K562 (cell line): ENCODE results near the gene KRTAP4-5. TPM values are rescaled to one million over a fixed set of nuclear protein-coding genes. Genes with fewer than 3 reads are reported as not detected.

Experiments used
- ATAC-seq: fragments of 200-7000 bp; cut with Tn5 transposase; 3 replicates; pipeline ENCODE4 v1.9.1; 2020; ENCODE audit warnings: moderate library complexity
- BruUV-seq: library from RNA; stranded (reverse); fragments of 400-500 nt; replicated peaks from 2 replicates; lab custom pipeline; 2021; lab: Mats Ljungman, UMichigan
- CTCF ChIA-PET: fragments of 300-600 bp; formaldehyde crosslinking; extraction: SDS; loops from one replicate; lab custom pipeline; 2021; ENCODE audit warnings: low intra/inter-chr PET ratio; lab: Yijun Ruan, JAX
- POLR2A ChIA-PET: fragments of 300-600, 350-650 bp; sonication (Branson Sonifier 250); formaldehyde crosslinking; extraction: SDS; loops from one replicate; lab custom pipeline; 2021; ENCODE audit warnings: antibody characterized with exemption, inconsistent platforms; lab: Yijun Ruan, JAX
- DNase-seq, 4 experiments: peaks; one replicate each; pipeline versions ENCODE4 v3.0.0 to v3.0.0-alpha.2; 2011 to 2018; ENCODE audit warnings: low spot score in 3 of 4, mixed read lengths in 3 of 4; ENCODE audit errors: extremely low read depth in 1 of 4
- FAIRE-seq: peaks from 2 replicates; lab custom pipeline; 2011; peaks lifted over from hg19 to GRCh38; lab: Jason Lieb, UNC
- H2AFZ ChIP-seq: 2 replicates; pipeline ENCODE4 v1.6.0; 2011; ENCODE audit warnings: low read depth, low read length, control low read depth, inconsistent platforms
- H3K27ac ChIP-seq: fragments of 200-600 bp; 3 replicates; pipeline ENCODE4 v1.8.0; 2011; ENCODE audit warnings: low read depth, mild to moderate bottlenecking, control low read depth, inconsistent platforms, low read length, moderate library complexity, mixed read lengths; ENCODE audit errors: extremely low read depth
- H3K27me3 ChIP-seq, 2 experiments: fragments of 300-600 bp in 1 of 2; 2 replicates in 1 of 2; 3 replicates in 1 of 2; pipeline versions ENCODE4 v1.6.0 to v1.8.0; 2011; ENCODE audit warnings: inconsistent platforms in 2 of 2, low read length in 2 of 2, mild to moderate bottlenecking in 1 of 2, mixed read lengths in 1 of 2, moderate library complexity in 1 of 2; ENCODE audit not compliant: control insufficient read depth in 2 of 2, insufficient read depth in 2 of 2
- H3K36me3 ChIP-seq: fragments of 300-600 bp; 3 replicates; pipeline ENCODE4 v1.8.0; 2011; ENCODE audit warnings: mild to moderate bottlenecking, low read length, inconsistent platforms; ENCODE audit not compliant: control insufficient read depth, insufficient read depth
- H3K4me1 ChIP-seq, 2 experiments: fragments of 200-600 bp in 1 of 2; replicated peaks in 1 of 2; 2 replicates in 1 of 2; 3 replicates in 1 of 2; pipeline versions ENCODE4 v1.5.1 to v1.8.0; 2011; ENCODE audit warnings: inconsistent platforms in 2 of 2, low read length in 2 of 2, mild to moderate bottlenecking in 1 of 2, mixed read lengths in 1 of 2, moderate library complexity in 1 of 2; ENCODE audit not compliant: control insufficient read depth in 2 of 2, insufficient read depth in 2 of 2
- H3K4me2 ChIP-seq: 2 replicates; pipeline ENCODE4 v1.6.1; 2011; ENCODE audit warnings: low read length, control low read depth, inconsistent platforms, mixed read lengths; ENCODE audit not compliant: insufficient read depth
- H3K4me3 ChIP-seq: fragments of 200-600 bp; sonication (generic), shearing (Covaris generic); 2 replicates; pipeline ENCODE4 v1.5.1; 2016; ENCODE audit warnings: control low read depth, inconsistent platforms
- H3K79me2 ChIP-seq: fragments of 200-600 bp; 3 replicates; pipeline ENCODE4 v1.8.0; 2011; ENCODE audit warnings: low read length, inconsistent platforms; ENCODE audit not compliant: control insufficient read depth, insufficient read depth
- H3K9ac ChIP-seq, 2 experiments: 2 replicates each; pipeline versions ENCODE4 v1.6.0 to v1.6.1; 2011; ENCODE audit warnings: low read depth in 2 of 2, low read length in 2 of 2, control low read depth in 1 of 2, inconsistent platforms in 1 of 2, mild to moderate bottlenecking in 1 of 2, mixed read lengths in 1 of 2; ENCODE audit not compliant: insufficient read depth in 1 of 2
- H3K9me1 ChIP-seq: one replicate; pipeline ENCODE4 v1.6.0; 2011; ENCODE audit warnings: inconsistent platforms, mild to moderate bottlenecking, low read length, moderate library complexity; ENCODE audit not compliant: control insufficient read depth, insufficient read depth
- H3K9me3 ChIP-seq: replicated peaks from 2 replicates; pipeline ENCODE4 v1.5.1; 2011; ENCODE audit warnings: low read depth, low read length, inconsistent platforms; ENCODE audit not compliant: control insufficient read depth, insufficient read depth
- H4K20me1 ChIP-seq: replicated peaks from 2 replicates; pipeline ENCODE4 v1.6.1; 2011; ENCODE audit warnings: low read length, inconsistent platforms, mixed read lengths; ENCODE audit not compliant: control insufficient read depth, insufficient read depth
- CLOCK ChIP-seq: fragments of 250-450 bp; sonication (Bioruptor Pico); IDR thresholded peaks from 2 replicates; pipeline ENCODE4 v1.4.0; 2020; ENCODE audit warnings: mild to moderate bottlenecking, moderate library complexity, borderline replicate concordance
- CREBBP ChIP-seq: IDR thresholded peaks from one replicate; pipeline ENCODE4 v1.6.1; 2012; ENCODE audit warnings: low read depth, mild to moderate bottlenecking, control low read depth, inconsistent platforms, low read length
- ETS1 ChIP-seq: conservative IDR thresholded peaks from 2 replicates; pipeline ENCODE4 v1.6.1; 2011; ENCODE audit warnings: low read depth, mild to moderate bottlenecking, low read length; ENCODE audit not compliant: control insufficient read depth
- FOS ChIP-seq: IDR thresholded peaks from 3 replicates; pipeline ENCODE4 v1.6.1; 2011; ENCODE audit not compliant: insufficient read length; ENCODE audit errors: extremely low read depth
- GTF2A2 ChIP-seq: IDR thresholded peaks from 2 replicates; pipeline ENCODE4 v1.6.1; 2016; ENCODE audit warnings: mild to moderate bottlenecking, missing genetic modification characterization, missing compliant biosample characterization
- KAT7 ChIP-seq: sonication (generic); formaldehyde crosslinking; IDR thresholded peaks from 2 replicates; pipeline ENCODE4 v1.8.0; 2022; ENCODE audit warnings: missing genetic modification reagents, mild to moderate bottlenecking, borderline replicate concordance
- MTF1 ChIP-seq: fragments of 250-450 bp; sonication (Bioruptor Pico); IDR thresholded peaks from 2 replicates; pipeline ENCODE4 v1.9.0; 2021; ENCODE audit warnings: moderate library complexity, mild to moderate bottlenecking, inconsistent platforms, borderline replicate concordance
- NCOR1 ChIP-seq: fragments of 450-650 bp; IDR thresholded peaks from 2 replicates; pipeline ENCODE4 v1.6.1; 2016; ENCODE audit warnings: mild to moderate bottlenecking, moderate library complexity
- PML ChIP-seq: IDR thresholded peaks from 2 replicates; pipeline ENCODE4 v1.6.1; 2012; ENCODE audit warnings: low read length, inconsistent platforms
- RBBP5 ChIP-seq: fragments of 200-600 bp; sonication (generic); IDR thresholded peaks from 2 replicates; pipeline ENCODE4 v1.6.1; 2012; ENCODE audit warnings: borderline replicate concordance, mild to moderate bottlenecking, low read length, control low read depth, inconsistent platforms; ENCODE audit not compliant: insufficient read depth, poor library complexity, severe bottlenecking
- ZNF274 ChIP-seq: IDR thresholded peaks from 2 replicates; pipeline ENCODE4 v1.6.1; 2011; ENCODE audit warnings: low read depth, mild to moderate bottlenecking, low read length, moderate library complexity, borderline replicate concordance
- WGBS: fragments of 100-300 bp; shearing (Covaris generic); methylation state at CpG from one replicate; pipeline ENCODE4 v1.1.6; 2016; ENCODE audit warnings: low coverage, mixed read lengths; ENCODE audit not compliant: insufficient coverage; ENCODE audit errors: missing lambda C conversion rate; 5-methylcytosine and 5-hydroxymethylcytosine counted together
- in situ Hi-C: fragments of 300-500 bp; cut with MboI; formaldehyde crosslinking; loops from 4 replicates; pipeline ENCODE4 v1.15.0; 2018; ENCODE audit warnings: inconsistent platforms, mixed read lengths
- intact Hi-C: fragments of 100-400 bp; cut with micrococcal nuclease; formaldehyde crosslinking; loops from 2 replicates; pipeline ENCODE4 v1.14.2; 2022
- polyA plus RNA-seq, 8 experiments: library from polyadenylated mRNA; depleted of rRNA in 4 of 8; stranded (reverse) in 5 of 8; unstranded in 3 of 8; fragments of >200 nt; fragmentation: Nextera tagmentation in 2 of 8; fragmentation: Illumina TruSeq in 1 of 8; extraction: Ambion mirVana in 2 of 8; extraction: Trizol in 1 of 8; gene quantifications; 2 replicates each; pipeline versions ENCODE4 v1.2.1 to v1.2.3, GENCODE V29; 2011 to 2014; ENCODE audit warnings: inconsistent platforms in 1 of 8, missing spikeins in 1 of 8
- total RNA-seq, 7 experiments: library from RNA; depleted of rRNA in 6 of 7; stranded (reverse); fragments of >200 nt in 6 of 7; fragmentation: Illumina TruSeq in 2 of 7; extraction: Trizol in 2 of 7; gene quantifications; 2 replicates each; pipeline versions ENCODE4 v1.2.1 to v1.2.3, GENCODE V29; 2011 to 2021; ENCODE audit warnings: low replicate concordance in 1 of 7
- TF ChIP-seq, protein P1 (sequence below): IDR thresholded peaks from 2 replicates; pipeline ENCODE4 v1.6.1; 2012; ENCODE audit warnings: low read depth, low read length, improper control_type of control experiment, borderline replicate concordance
- TF ChIP-seq, protein P2 (sequence below): fragments of 250-450 bp; sonication (Bioruptor Pico); IDR thresholded peaks from 2 replicates; pipeline ENCODE4 v1.5.0; 2020; ENCODE audit warnings: mild to moderate bottlenecking, borderline replicate concordance

The KRTAP4-5 gene
- total and polyA plus RNA-seq, 9 of the 15 experiments (the other 6 are each of a cell fraction or from before 2014, with no cell fraction given): not detected

DNA sequence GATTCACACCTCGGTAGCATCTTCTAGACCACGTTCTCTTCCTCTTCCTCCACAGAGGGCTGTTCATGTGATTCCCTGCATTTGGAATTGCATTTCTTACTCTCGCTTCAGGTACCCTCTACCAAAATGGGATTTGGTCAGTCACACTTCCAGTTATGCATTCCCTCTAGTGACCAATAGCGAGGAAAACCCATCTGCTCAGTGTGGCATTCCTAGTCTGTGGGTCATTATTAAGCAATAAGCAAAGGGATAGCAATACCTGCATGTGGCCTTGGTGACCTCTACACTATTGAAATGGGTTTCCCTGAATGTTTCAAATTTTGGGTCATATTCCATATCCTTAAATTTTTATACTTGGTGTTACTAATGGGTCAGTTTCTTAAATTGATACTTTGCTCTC lies 401 bp upstream of the KRTAP4-5 start:
- WGBS: 2% methylated on average over 4 of the region's 4 CpGs
- no peak for TF ChIP-seq CREBBP
- no peak for TF ChIP-seq ZNF274
- TF ChIP-seq CLOCK: no peak
- no peak for TF ChIP-seq RBBP5
- TF ChIP-seq MTF1 (CRISPR knock-in tag): no peak
- no peak for TF ChIP-seq ETS1
- TF ChIP-seq KAT7 (CRISPR knock-in tag): no peak
- TF ChIP-seq PML: no peak
- no peak for TF ChIP-seq FOS
- TF ChIP-seq NCOR1: no peak
- TF ChIP-seq, protein P1, sequence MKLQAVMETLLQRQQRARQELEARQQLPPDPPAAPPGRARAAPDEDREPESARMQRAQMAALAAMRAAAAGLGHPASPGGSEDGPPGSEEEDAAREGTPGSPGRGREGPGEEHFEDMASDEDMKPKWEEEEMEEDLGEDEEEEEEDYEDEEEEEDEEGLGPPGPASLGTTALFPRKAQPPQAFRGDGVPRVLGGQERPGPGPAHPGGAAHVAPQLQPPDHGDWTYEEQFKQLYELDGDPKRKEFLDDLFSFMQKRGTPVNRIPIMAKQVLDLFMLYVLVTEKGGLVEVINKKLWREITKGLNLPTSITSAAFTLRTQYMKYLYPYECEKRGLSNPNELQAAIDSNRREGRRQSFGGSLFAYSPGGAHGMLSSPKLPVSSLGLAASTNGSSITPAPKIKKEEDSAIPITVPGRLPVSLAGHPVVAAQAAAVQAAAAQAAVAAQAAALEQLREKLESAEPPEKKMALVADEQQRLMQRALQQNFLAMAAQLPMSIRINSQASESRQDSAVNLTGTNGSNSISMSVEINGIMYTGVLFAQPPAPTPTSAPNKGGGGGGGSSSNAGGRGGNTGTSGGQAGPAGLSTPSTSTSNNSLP: no peak
- TF ChIP-seq, protein P2, sequence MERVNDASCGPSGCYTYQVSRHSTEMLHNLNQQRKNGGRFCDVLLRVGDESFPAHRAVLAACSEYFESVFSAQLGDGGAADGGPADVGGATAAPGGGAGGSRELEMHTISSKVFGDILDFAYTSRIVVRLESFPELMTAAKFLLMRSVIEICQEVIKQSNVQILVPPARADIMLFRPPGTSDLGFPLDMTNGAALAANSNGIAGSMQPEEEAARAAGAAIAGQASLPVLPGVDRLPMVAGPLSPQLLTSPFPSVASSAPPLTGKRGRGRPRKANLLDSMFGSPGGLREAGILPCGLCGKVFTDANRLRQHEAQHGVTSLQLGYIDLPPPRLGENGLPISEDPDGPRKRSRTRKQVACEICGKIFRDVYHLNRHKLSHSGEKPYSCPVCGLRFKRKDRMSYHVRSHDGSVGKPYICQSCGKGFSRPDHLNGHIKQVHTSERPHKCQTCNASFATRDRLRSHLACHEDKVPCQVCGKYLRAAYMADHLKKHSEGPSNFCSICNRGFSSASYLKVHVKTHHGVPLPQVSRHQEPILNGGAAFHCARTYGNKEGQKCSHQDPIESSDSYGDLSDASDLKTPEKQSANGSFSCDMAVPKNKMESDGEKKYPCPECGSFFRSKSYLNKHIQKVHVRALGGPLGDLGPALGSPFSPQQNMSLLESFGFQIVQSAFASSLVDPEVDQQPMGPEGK: no peak
- no peak for TF ChIP-seq GTF2A2

More for the DNA sequence above, 401 bp upstream of the KRTAP4-5 start:
- ChIA-PET CTCF (no interaction called here), POLR2A (interaction anchor here (0.8 kb wide), 1 partner anchor 11 kb away, joined by 3 read pairs; no protein-coding TSS in a partner anchor)
- Histone ChIP-seq H3K36me3 (no peaks in the 10 kb centered on the region), H3K9me3 (no peaks in the 10 kb centered on the region), H3K27ac (no peak overlapping the region), H3K4me1 (no peaks in the 10 kb centered on the region), H3K9ac (no peak overlapping the region), H3K27me3 (no peaks in the 10 kb centered on the region; a peak in 1 of 5 replicates), H3K4me3 (no peak overlapping the region), H3K9me1 (no peaks in the 10 kb centered on the region), H4K20me1 (no peaks in the 10 kb centered on the region), H3K79me2 (no peaks in the 10 kb centered on the region), H2AFZ (no peak overlapping the region), H3K4me2 (no peak overlapping the region)
- ATAC-seq: no peak
- BruUV-seq: no TSS peak
- no peak for FAIRE-seq
- intact Hi-C loops (no loop called here), in situ Hi-C loops (no loop called here)
- no peak for DNase-seq
